Right kidney (tissue), 1 donor: Measurements from ENCODE around the gene SGMS1.
"Not testable (repeated sequence)": the region's sequence is repeated elsewhere in the genome, so short reads cannot be mapped to it uniquely, and the experiment has no call there.

Experiments used
- DNase-seq: peaks from one replicate; pipeline ENCODE4 v3.0.0-alpha.2; 2016

Gene SGMS1

GRCh38 chr10:50508315-50509051 is 115.3 kb downstream of the SGMS1 start:
- peak; percentile 12 for DNase-seq

- DNase-seq, result no peak
These were observed 116.7 kb downstream of the SGMS1 start for GRCh38 chr10:50506861-50507573.

GRCh38 chr10:50504389-50504788 is 119.4 kb downstream of the SGMS1 start:
- DNase-seq, result no peak

- DNase-seq, result no peak
These were observed 120.0 kb downstream of the SGMS1 start for GRCh38 chr10:50503661-50504320.

GRCh38 chr10:50503156-50503555 is 120.6 kb downstream of the SGMS1 start:
- DNase-seq, result not testable (repeated sequence)

- DNase-seq, result no peak
These were observed 121.8 kb downstream of the SGMS1 start for GRCh38 chr10:50501924-50502452.

- no peak for DNase-seq
These were observed 122.3 kb downstream of the SGMS1 start for GRCh38 chr10:50501478-50501877.

- no peak for DNase-seq
These were observed 125.3 kb downstream of the SGMS1 start for GRCh38 chr10:50498465-50498864.

- DNase-seq, result no peak
These were observed 126.0 kb downstream of the SGMS1 start for GRCh38 chr10:50497758-50498157.

GRCh38 chr10:50496228-50496627 is 127.5 kb downstream of the SGMS1 start:
- DNase-seq, result no peak

GRCh38 chr10:50490241-50490640 is 133.5 kb downstream of the SGMS1 start:
- DNase-seq, result no peak

- not testable (repeated sequence) for DNase-seq
These were observed 139.2 kb downstream of the SGMS1 start for GRCh38 chr10:50484550-50484949.

GRCh38 chr10:50480054-50481007 is 143.4 kb downstream of the SGMS1 start:
- DNase-seq, result no peak

GRCh38 chr10:50477287-50478203 is 146.2 kb downstream of the SGMS1 start:
- no peak for DNase-seq

- DNase-seq, result no peak
These were observed 150.0 kb downstream of the SGMS1 start for GRCh38 chr10:50473756-50474155.

- no peak for DNase-seq
These were observed 150.8 kb downstream of the SGMS1 start for GRCh38 chr10:50472914-50473313.

- DNase-seq, result peak; percentile 13
These were observed 152.2 kb downstream of the SGMS1 start for GRCh38 chr10:50471583-50471975.

- peak; percentile 44 for DNase-seq
These were observed 152.8 kb downstream of the SGMS1 start for GRCh38 chr10:50470798-50471582.

GRCh38 chr10:50470345-50470744 is 153.4 kb downstream of the SGMS1 start:
- DNase-seq, result peak; percentile 40

GRCh38 chr10:50469778-50470193 is 154.0 kb downstream of the SGMS1 start:
- DNase-seq, result no peak
